Superior temporal gyrus (tissue), 1 donor: ENCODE results near the gene CACHD1.
A peak's percentile ranks its signal among the peaks of the same experiment; 100 is the strongest.

Source experiments
- DNase-seq: peaks from one replicate; pipeline ENCODE4 v3.0.0-alpha.2; 2016; ENCODE audit errors: extremely low spot score

Gene CACHD1

DNA sequence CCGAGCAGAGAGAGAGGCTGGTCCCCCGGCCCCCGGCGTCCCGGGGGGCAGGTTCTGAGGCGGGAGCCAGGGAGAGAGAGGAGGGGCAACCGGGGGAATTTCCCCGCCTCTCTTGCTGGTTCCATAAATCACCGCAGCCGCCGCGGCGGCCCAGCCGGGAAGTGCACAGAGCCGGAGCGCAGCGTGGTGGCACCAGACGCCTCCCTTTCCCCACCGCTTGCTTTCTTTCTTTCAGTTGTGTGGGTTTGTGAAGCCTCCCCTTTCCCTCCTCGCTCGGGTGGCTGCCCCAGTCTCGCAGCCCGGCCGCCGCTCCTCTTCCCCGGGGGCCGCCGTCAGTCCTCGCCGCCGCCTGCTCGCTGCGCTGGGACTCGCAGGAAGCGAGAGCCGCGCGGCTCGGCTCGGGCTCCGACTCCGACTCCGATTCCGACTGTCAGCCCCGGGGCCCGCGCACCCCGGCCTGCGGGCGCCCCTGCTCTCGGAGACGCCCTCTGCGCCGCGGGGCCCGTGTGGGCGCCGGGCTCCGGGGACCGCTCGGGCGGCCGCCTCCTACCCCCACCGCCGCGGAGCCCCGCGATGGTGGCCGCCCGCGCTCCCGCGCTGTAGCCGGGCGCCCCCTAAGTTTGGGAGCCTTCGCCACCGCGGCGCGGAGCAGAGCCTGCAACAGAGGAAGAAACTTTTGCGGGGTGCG is at the start of gene CACHD1:
CACHD1 (plus strand) TSS at position 153 of the 688 bp plus-strand sequence. CDS start 616 bp downstream, outside the sequence.
- peak; percentile 60 for DNase-seq

- no peak for DNase-seq
Measured at GRCh38 chr1:64421377-64421776, 48.6 kb upstream of the CACHD1 start.

DNA sequence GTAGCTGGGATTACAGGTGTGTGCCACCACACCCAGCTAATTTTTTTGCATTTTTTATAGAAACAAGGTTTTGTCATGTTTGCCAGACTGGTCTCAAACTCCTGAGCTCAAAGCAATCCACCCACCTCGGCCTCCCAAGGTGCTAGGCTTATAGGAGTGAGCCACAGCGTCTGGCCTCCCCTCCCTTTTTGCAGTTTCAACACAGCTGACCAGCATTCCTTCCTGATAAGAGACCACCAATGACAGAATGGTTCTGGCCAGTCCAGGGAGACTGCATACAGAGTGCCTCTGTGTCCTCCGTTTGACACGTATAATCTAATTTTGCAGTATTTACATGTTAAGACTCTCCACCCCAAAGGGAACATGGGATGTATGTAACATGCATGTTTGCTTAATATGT is 46.4 kb upstream of the CACHD1 start:
- no peak for DNase-seq

DNA sequence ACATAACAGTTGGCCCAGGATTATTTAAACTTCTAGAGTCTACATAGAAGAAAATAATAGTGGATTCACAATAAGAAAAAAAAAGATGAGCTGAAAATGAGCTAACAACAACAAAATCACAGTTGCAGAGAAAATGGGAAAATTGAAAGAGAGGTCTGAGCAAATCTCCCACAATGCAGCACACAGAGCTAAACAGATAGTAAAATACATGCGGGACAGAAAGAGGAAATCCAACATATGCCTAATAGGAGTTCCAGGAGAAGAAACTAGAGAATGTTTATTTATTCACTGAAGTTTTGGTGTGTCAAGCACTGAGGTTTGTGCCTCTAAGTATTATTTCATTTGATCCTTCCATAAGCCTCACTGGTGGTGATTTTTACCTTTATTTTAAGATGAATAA is 45.5 kb upstream of the CACHD1 start:
- DNase-seq, result no peak

DNA sequence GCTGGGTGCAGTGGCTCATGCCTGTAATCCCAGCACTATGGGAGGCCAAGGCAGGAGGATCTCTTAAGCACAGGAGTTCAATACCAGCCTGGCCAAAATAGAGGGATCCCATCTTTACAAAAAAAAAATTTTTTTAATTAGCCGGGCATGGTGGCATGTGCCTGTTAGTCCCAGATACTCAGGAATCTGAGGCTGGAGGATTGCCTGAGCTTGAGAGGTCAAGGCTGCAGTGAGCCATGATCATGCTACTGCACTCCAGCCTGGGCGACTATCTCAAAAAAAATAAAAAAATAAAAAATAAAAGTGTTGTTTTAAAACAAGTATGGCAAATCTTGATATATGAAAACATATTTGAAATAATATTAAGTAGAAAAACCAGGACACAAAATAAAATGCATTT is 44.4 kb upstream of the CACHD1 start:
- DNase-seq, result no peak

GRCh38 chr1:64426681-64427080 is 43.2 kb upstream of the CACHD1 start:
- no peak for DNase-seq

GRCh38 chr1:64427879-64428278 is 42.0 kb upstream of the CACHD1 start:
- DNase-seq, result no peak

- DNase-seq, result no peak
Measured at GRCh38 chr1:64433308-64433707, 36.6 kb upstream of the CACHD1 start.

DNA sequence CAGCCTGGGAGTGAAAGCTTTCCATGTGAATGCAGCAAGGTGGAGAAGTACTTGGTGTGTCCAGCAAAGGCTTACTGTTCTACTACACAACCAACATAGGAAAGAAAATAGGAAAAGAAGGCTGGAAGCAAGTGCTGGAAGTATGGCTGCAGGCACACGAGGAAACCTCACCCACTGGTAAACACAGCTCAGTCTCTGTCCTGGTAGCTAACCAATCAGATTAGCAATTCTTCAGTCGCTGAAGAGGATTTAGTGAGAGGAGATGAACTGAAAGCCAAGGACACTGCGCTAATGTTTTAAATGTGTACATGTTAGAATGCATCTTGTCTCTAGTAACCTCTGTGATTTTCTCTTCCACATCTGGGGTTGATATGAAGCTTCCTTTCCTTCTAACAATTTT is 36.2 kb upstream of the CACHD1 start:
- no peak for DNase-seq

DNA sequence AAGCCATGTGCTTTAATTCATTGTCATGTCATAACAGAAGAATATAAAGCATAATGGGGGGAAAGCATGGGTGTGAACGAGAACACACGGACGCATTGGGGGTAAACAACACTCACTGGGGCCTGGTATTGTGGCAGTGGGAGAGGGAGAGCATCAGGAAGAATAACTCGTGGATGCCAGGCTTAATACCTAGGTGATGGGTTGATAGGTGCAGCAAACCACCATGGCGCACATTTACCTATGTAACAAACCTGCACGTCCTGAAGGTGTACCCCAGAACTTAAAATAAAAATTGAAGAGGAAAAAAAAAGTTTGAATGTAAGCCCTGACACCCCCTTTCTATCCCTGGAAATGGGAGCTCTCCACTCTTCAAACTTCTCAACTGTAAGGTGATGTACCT is 34.9 kb upstream of the CACHD1 start:
- DNase-seq, result no peak

DNA sequence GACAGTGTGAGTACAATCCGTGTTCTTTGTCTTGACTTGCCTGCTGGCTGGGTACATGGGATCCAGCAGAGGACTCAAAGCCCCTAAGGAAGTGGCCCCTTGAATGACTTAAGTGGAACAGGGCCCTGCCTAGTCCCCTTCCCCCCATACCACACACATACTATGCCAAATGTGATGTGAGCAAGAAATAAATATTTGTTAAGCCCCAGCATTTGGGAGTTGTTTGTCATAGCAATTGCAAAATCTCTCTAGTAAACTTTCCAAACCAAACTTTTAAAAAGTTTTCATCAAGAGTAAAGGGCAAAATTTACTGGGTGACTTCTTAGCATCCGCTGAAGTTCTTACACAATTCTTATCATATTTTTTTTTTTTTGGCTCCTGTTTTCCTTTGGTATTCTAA is 32.5 kb upstream of the CACHD1 start:
- DNase-seq, result no peak

GRCh38 chr1:64440183-64440826 is 29.6 kb upstream of the CACHD1 start:
- no peak for DNase-seq

GRCh38 chr1:64451440-64451839 is 18.5 kb upstream of the CACHD1 start:
- DNase-seq, result no peak

GRCh38 chr1:64453688-64454087 is 16.2 kb upstream of the CACHD1 start:
- no peak for DNase-seq

DNA sequence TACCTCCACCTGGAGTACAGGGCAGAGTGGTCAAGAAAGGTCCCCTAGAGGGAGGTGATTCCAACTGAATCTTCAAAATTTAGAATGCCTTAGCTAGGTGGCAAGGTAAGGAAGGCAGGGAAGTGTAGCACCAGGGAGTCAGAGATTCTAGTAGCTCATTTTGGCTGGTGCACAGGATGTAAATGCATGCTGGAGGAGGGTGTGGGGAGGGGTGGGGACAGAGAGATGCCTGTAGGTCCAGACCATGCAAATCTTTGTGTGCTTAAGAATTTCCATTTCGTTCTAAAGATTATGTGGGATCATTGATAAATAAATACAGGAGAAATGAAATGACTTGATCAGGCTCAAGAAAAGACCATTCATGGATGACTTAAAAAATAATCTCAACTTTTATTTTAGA is 11.0 kb upstream of the CACHD1 start:
- no peak for DNase-seq

- DNase-seq, result no peak
Measured at GRCh38 chr1:64459743-64460142, 10.2 kb upstream of the CACHD1 start.

- no peak for DNase-seq
Measured at GRCh38 chr1:64466033-64466432, 3.9 kb upstream of the CACHD1 start.

DNA sequence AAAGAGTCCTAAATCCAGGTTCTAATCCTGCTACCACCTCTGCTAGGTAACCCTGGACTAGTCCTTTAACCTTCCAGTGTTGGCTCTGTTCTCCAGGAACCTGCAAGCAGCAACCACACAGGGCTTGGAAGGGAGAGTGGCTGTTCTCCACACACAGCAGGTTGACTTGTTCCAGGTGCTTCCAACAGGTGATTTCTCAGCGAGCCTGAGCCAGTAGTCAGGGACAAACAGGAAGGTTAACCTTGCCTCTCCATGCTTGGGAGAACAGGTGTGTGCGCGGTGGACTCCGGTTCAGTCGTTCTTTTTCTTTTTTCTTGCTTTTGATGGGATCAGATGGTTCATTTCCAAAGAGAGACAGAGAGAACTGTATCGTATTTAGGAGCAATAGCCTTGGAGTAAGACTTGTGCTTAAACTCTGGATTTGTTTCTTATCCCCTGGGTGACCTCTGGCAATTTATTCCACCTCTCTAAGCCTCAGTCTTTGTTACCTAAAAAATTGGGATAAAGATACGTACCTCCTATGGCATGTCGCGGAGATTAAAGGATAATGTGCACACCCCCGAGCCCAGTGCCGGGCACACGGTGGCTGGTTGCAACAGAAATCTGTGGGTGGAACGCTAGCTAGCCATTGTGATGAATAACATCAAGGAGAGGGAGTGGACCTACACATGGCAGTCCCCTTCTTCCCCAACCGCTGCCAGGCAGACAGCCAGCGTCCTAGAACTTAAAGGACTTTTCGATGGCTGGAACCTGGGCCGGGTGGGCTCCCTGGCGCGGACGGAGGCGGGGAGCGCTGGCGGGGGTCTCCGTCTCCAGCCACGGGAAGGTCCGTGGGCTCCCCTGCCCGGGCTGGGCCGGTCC is 583 bp upstream of the CACHD1 start:
- no peak for DNase-seq

DNA sequence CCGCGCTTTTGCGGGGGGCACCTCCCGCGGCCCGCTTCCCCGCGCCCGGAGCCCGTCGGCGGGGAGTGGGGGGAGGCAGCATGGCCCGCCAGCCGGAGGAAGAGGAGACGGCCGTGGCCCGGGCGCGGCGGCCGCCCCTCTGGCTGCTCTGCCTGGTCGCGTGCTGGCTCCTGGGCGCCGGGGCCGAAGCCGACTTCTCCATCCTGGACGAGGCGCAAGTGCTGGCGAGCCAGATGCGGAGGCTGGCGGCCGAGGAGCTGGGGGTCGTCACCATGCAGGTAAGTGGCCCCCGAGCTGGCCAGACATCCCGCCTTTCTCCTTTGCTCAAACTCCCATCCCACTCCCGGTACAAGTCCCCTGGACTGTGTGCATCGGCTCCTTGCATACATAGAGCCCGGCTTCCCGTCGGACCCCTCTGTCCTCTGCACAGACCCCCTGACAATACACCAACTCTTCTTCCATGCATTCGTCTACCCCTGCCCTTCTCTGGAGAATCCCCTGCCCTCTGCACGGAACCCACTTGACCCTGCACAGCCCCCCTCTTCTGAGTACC is 812 bp downstream of the CACHD1 start:
- DNase-seq, result no peak

GRCh38 chr1:64471218-64472039 is 1.5 kb downstream of the CACHD1 start:
- DNase-seq, result no peak

- no peak for DNase-seq
Measured at GRCh38 chr1:64472040-64472376, 2.1 kb downstream of the CACHD1 start.

GRCh38 chr1:64472805-64473204 is 2.9 kb downstream of the CACHD1 start:
- no peak for DNase-seq
